Measurements from ENCODE around the gene TRIM17. TPM values are rescaled to one million over a fixed set of nuclear protein-coding genes. Genes with fewer than 3 reads are reported as not detected.

Gene TRIM17
- total RNA-seq, 1 donor, result not detected

GRCh38 chr1:228428412-228428811 lies 11.8 kb upstream of the TRIM17 start:
- TF ChIP-seq CTCF (IDR thresholded peaks at IDR 0.05; ENCODE audit: insufficient read depth, low read length), result no peak
- no peak for DNase-seq (ENCODE audit: low read depth)
- H3K4me3 ChIP-seq (ENCODE audit: low read depth, low read length), result no peak overlapping the region

- no peak overlapping the region for H3K4me3 ChIP-seq (ENCODE audit: low read depth, low read length)
- no peak for DNase-seq (ENCODE audit: low read depth)
- TF ChIP-seq CTCF (IDR thresholded peaks at IDR 0.05; ENCODE audit: insufficient read depth, low read length), result no peak
These were observed 10.0 kb upstream of the TRIM17 start for GRCh38 chr1:228426518-228427175.

- no peak for TF ChIP-seq CTCF (IDR thresholded peaks at IDR 0.05; ENCODE audit: insufficient read depth, low read length)
- no peak for DNase-seq (ENCODE audit: low read depth)
- H3K4me3 ChIP-seq (ENCODE audit: low read depth, low read length), result no peak overlapping the region
These were observed 8.3 kb upstream of the TRIM17 start for GRCh38 chr1:228424685-228425660.

GRCh38 chr1:228423404-228424053 lies 6.9 kb upstream of the TRIM17 start:
- no peak for TF ChIP-seq CTCF (IDR thresholded peaks at IDR 0.05; ENCODE audit: insufficient read depth, low read length)
- no peak overlapping the region for H3K4me3 ChIP-seq (ENCODE audit: low read depth, low read length)
- no peak for DNase-seq (ENCODE audit: low read depth)

- no peak for TF ChIP-seq CTCF (IDR thresholded peaks at IDR 0.05; ENCODE audit: insufficient read depth, low read length)
- H3K4me3 ChIP-seq (ENCODE audit: low read depth, low read length), result no peak overlapping the region
- DNase-seq (ENCODE audit: low read depth), result no peak
These were observed 4.5 kb upstream of the TRIM17 start for GRCh38 chr1:228420968-228421826.

Data from fibroblast of the aortic adventitia (primary cell).